ENCODE data around the gene FYB1. TPM values are rescaled to one million over a fixed set of nuclear protein-coding genes. Genes with fewer than 3 reads are reported as not detected.

Gene FYB1
- total RNA-seq, 1 donor from 2014 or later, result 203 TPM

DNA sequence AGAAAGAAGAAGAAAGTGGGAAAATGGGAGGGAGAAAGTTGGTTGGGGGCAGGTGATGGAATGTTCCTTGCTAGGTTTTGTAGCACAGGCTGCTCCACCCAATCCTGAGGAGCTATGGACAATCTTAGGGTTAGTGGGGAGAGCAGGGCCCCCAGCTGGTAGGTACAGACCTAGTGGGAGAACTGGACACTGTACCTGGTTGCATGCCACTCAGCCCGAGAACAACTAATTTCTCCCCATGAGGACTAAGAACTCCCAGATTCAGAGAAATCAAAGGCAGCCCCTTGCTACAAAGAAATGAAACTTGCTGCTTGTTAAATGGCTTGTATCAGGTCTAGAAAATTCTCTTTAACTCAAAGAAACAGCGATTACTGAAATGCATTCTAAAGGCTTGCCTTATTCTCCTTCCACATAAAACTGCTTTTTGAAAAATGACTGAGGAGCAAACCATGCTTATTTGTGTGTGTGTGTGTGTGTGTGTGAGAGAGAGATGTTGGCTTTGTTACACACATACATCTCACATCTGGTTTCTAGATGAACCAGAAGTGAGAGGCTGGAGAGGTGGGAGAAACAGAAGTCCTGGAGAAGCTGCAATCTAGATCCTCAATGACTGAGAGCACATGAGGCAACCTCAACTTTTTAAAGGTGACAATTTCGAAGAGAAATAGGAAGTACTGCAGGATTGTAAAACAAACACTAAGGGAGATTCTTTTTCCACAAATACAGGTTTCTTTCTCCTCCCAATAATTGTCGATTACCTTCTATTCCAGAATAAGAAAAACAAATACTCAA, 28.9 kb downstream of the FYB1 start:
- intact Hi-C loops (cut with micrococcal nuclease), result loop anchor here (1.0 kb wide), 1 partner anchor 13 kb away; no protein-coding TSS in a partner anchor

DNA sequence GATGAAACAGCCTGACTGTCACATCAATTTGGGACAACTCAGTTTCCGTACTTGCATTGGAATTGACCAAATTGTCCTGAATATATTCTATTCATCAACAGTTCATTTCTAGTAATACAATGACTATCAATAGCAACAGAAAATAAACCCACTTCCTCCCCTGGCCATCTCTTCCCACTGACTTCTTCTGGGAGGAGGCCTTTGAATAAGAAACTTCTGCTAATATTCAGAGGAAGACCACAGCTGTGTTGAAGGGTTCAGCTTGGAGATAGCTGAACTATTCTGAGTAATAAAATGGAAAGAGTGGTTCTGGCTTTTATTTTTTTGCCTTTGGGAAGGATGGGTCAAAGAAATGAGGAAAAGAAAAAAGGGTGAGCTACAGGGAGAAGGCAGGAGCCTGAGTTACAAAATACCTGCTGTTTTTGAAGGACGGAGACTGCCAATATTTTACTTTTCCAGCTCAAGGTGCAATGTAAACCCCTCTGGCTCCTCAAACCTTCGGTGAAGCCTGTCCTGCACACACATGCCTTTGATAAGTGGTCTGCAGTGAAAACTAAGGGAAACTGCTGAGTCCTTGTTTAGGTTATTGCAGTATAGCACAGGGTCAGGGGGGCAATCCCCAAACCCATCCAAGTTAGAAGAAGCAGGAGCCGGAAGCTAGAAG, 29.9 kb downstream of the FYB1 start:
- intact Hi-C loops (cut with micrococcal nuclease), result loop anchor here (1.0 to 2.0 kb wide), 3 partner anchors 8 to 21 kb away; no protein-coding TSS in a partner anchor

DNA sequence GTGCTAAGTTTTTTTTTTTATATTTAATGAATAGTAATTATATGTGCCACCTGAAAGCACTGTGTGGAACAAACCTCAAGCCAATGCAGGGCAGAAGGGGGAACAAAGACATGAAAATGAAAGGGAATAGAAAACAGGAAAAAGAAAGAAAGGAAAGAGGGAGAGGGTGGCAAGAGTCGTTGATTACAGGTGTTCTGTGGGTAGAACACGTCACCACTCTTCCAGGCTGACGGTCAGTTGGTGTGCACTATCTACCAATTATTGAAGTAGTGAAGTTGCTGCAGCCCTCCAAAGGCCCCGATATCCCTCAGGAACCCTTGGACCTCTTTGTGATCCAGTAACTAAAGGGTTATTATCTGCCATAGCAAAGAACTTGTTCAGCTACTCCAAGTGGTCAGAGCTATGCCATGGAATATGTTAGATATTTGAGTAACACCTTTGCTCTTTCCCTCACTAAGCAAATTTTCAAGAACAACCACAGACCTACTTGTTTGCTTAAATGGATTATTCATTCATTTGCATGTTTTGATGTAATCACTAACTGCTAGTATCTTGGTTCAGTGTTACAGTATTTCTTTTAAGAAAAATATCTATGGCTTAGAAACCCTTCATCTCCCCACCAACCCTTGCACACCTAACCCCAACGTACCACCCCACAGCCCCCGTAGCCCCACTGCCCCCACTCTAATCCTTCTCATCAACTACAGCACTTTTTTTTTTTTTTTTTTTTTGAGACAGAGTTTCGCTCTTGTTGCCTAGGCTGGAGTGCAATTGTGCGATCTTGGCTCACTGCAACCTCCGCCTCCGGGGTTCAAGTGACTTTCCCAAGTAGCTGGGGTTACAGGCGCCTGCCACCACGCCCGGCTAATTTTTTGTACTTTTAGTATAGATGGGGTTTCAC, 31.3 kb downstream of the FYB1 start:
- intact Hi-C loops (cut with micrococcal nuclease), result loop anchor here (1.0 to 2.0 kb wide), 3 partner anchors 11 to 23 kb away; no protein-coding TSS in a partner anchor

DNA sequence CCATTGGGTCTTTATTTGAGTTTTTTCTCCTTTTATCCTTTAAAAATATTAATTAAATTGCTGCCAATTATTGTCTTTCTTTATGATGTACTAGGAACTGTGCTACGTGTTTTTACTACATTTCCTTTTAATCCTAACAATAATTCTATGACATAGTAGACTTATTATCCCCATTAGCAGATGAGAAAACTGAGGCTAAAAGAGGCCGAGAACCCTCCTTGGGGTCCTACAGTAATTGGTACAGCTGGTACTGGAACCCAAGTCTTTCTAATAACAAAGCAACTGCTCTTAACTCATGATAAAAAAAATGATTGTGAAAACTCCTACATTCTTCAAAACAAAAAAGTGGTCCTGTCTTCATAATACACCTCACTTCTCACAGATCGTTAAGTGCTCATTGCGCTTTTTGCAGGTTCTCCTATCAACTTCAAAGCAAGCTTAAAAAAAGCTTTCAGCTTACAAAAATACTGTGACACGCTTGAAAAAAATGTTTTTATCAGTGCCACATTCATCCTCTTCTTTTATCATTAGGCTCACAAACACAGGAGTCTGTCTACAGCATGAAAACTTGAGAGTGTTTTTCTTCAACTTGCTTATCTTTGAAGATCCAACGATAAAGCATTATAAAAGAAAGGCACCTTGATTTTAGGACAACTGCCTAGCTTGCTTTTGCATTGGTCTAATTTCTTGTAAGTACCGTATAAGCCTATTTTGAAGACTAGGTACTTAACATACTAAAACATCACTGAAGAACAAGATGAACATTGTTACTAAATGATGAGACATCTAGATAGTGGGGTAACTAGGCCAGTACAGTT, 32.4 kb downstream of the FYB1 start:
- intact Hi-C loops (cut with micrococcal nuclease), result loop anchor here (1.0 kb wide), 1 partner anchor 10 kb away; no protein-coding TSS in a partner anchor

DNA sequence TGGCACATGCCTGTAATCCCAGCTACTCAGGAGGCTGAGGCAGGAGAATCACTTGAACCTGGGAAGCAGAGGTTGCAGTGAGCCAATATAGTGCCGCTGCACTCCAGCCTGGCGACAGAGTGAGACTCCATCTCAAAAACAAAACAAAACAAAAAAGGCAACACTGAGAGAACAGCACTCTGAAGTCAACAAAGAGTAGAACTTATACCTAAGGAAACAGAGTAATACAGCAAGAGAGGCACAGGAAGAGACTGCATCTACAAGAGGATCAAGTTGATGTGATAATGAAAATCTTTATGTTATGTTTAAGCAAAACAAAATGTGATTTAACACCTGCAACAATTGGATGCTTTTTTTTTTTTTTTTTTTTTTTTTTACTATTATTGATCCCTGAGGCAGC, 33.1 kb downstream of the FYB1 start:
- intact Hi-C loops (cut with micrococcal nuclease), result no loop called here

DNA sequence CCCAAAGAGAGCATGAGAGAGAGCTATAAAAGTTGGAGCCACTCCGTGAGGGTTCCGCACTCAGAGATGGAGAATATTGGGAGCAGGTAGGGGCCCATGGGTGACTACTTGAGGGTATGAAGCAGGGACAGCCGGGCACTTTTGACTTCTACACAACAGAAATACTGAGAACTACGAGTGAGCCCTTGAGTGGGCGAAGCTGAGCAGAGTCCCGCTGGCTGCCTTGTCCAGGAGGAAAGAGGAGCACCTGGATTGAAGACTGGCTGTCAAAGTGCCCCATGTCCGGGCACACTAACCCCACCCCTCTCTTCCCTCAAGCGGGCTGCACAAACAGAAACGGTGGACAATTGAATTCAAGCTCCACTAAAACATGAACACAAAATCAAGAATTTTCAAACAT, 33.6 kb downstream of the FYB1 start:
- intact Hi-C loops (cut with micrococcal nuclease), result no loop called here

DNA sequence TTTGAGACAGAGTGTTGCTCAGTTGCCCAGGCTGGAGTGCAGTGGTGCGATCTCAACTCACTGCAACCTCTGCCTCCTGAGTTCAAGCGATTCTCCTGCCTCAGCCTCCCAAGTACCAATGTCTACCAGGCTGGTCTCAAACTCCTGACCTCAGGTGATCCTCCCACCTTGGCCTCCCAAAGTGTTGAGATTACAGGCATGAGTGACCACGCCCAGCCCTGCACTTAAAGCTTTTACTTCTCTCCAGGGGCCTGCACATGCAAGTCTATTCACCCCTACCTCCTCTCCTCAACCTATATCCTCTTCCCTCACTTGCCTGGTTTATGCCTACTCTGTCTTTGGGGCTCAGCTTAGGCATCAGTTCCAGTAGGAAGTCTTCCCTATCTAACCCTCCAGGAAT, 39.8 kb downstream of the FYB1 start:
- intact Hi-C loops (cut with micrococcal nuclease), result loop anchor here (5.0 kb wide), 1 partner anchor 107 kb away; the partner anchor contains the start of gene RICTOR

- intact Hi-C loops (cut with micrococcal nuclease), result loop anchor here (5.0 kb wide), 1 partner anchor 107 kb away; the partner anchor contains the start of gene RICTOR
Measured at GRCh38 chr5:39178861-39179260, 40.5 kb downstream of the FYB1 start.

DNA sequence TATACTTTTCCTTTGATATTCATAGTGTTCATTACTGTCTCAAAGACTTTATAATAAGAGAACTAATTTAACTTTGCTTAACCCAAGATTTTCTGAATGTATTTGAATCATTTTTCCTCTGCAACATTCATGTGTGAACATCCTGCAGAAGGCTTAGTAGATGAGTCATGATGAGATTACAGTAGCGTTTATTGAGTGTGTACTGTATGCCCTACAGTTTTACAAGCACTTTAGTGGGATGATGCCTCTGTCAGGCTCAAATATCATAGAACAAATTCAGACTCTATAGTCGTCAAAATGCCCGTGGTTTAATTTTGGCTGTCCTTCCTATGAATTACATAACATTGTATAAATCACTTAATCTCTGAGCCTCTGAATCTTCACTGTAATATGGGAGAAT, 41.2 kb downstream of the FYB1 start:
- intact Hi-C loops (cut with micrococcal nuclease), result loop anchor here (5.0 kb wide), 1 partner anchor 106 kb away; the partner anchor contains the start of gene RICTOR

DNA sequence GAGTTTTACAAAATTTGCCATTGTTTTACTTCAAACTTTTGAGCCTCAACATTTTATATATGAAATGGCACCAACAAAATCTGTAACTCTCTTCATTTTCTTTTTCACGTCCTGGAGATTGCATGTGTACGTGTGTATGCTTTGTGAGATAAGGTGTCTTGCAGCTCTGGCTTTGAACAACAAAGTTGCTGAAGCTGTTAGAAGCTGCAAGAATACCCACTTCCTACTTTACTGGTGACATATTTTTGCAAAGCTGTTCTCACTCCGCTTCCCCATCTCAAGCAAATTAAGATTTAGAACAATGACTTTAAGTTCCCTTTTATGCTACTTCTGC, 41.8 kb downstream of the FYB1 start:
- intact Hi-C loops (cut with micrococcal nuclease), result loop anchor here (1.0 to 5.0 kb wide), 7 partner anchors 10 to 105 kb away; partner anchors contain the start of gene RICTOR

DNA sequence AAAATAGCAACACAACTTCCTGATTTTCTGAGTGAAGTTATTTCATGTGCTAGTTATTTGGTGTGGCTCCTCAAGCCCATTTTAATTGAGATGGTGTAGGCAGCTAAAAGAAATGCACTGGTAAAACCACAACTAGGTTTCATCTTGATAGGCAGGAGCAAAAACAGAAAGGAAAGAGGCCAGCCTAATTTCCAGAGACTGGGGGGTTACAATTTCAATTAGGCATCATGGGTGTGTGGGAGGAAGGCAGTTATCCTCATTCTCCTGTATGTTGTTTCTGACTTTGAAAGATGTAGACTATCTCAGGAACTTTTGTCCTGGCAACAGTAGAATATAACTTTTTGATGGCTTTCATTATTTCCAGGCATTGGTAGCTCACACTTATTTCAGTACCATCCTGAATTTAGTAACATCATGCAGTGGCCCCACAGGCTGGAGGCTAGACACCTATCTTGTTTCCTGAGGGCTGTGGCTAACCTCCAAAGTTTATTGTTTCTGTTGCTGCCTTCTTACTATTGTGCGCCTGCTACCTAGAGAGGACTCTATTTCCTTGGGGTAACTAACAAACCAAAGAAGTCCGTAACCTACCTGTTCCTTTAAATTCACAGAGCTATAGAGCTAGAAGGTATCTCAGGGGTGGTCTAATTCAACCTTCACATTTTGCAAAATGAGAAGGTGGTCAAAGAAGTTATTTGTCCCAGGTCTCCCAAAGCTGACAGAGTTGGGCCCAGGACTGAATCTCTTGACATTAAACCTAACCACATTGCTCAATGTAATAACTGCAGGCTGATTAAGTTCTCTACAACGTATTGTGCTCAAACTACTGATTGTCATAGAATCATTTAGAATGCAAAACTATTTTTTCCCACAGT, 42.4 kb downstream of the FYB1 start:
- intact Hi-C loops (cut with micrococcal nuclease), result loop anchor here (1.0 to 5.0 kb wide), 7 partner anchors 10 to 105 kb away; partner anchors contain the start of gene RICTOR

- intact Hi-C loops (cut with micrococcal nuclease), result loop anchor here (5.0 kb wide), 1 partner anchor 103 kb away; the partner anchor contains the start of gene RICTOR
Measured at GRCh38 chr5:39175273-39175955, 43.9 kb downstream of the FYB1 start.

DNA sequence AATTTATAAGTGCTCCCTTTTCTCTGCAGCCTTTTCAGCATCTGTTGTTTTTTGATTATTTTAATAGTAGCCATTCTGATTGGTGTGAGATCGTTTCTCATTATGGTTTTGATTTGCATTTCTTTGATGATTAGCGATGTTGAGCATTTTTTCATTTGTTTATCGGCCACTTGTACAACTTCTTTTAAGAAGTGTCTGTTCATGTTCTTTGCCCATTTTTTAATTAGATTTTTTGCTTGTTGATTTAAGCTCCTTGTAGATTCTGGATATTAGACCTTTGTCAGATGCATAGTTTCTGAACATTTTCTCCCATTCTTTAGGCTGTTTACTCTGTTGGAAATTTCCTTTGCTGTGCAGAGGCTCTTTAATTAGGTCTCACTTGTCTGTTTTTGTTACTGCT, 46.3 kb downstream of the FYB1 start:
- intact Hi-C loops (cut with micrococcal nuclease), result no loop called here

GRCh38 chr5:39172593-39172992, 46.8 kb downstream of the FYB1 start:
- intact Hi-C loops (cut with micrococcal nuclease), result no loop called here

DNA sequence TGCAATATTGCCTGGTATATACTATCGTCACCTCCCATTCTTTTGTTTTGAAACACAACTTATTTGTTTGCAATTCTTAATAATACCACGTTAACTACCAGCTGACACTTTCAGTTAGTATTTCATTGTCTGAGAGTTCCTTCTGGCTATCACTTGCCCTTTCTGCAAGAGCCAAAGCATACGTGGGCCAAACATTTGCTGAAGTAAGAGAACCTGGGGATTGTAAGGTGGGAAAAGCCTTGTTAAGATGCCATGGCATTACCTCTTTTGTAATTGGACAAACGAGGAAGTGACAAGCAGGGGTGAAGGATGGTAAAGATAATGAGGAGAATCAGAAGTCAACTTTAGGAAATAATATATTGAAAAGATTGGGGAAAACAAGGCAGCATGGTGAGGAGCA, 47.7 kb downstream of the FYB1 start:
- intact Hi-C loops (cut with micrococcal nuclease), result no loop called here

- intact Hi-C loops (cut with micrococcal nuclease), result loop anchor here (5.0 kb wide), 1 partner anchor 33 kb away; no protein-coding TSS in a partner anchor
Measured at GRCh38 chr5:39169081-39169480, 50.3 kb downstream of the FYB1 start.

- intact Hi-C loops (cut with micrococcal nuclease), result loop anchor here (5.0 kb wide), 1 partner anchor 34 kb away; no protein-coding TSS in a partner anchor
Measured at GRCh38 chr5:39167972-39168342, 51.4 kb downstream of the FYB1 start.

DNA sequence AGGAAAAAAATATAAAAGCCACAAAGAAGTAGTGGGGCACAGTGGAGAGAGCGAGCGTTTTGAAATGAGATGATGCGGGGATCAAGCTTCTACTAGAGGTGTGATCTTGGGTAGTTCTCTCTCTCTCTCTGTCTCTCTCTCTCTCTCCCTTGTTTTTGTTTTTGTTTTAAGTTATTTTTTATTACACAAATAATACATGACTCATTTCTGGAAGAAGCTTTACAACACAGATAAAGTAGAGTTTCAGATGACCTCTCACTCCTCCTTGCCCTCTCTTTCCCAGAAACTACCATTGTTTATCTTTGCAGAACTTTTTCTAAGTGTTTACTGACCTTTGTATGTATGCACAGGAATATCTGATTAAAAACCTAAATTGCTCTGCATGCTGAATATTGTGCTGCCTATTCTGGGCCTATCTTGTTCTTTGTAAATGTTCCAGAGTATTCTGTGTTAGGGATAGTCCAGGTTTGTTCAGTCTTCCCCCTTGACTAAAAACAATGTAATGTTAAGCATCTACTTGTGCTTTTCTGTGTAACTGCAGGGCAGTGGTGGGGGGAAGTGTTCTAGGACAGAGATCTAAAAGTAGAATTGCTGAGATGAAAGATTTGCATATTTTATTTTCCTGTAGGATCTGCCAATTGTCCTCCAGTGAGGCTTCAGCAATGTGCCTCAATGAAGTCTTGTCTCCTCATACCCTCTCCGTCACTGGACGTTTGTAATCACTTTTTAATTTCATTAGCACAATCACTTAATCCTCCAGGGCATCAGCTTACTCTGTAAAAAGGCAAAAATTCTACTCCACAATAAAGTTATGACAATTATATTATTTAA, 52.0 kb downstream of the FYB1 start:
- intact Hi-C loops (cut with micrococcal nuclease), result loop anchor here (5.0 kb wide), 1 partner anchor 35 kb away; no protein-coding TSS in a partner anchor
